Fibroblast of pulmonary artery (primary cell): ENCODE data around the gene ATR.
"Not testable (repeated sequence)": the region's sequence is repeated elsewhere in the genome, so short reads cannot be mapped to it uniquely, and the experiment has no call there.

ENCODE experiments used
- DNase-seq: peaks from one replicate; pipeline ENCODE4 v3.0.0-alpha.2; 2010; ENCODE audit warnings: low read depth
- H3K4me3 ChIP-seq: replicated peaks from 2 replicates; pipeline ENCODE4 v1.5.1; 2011; ENCODE audit warnings: low read depth, mild to moderate bottlenecking, control low read depth, low read length, moderate library complexity
- TF ChIP-seq, protein P1 (sequence below): IDR thresholded peaks from 2 replicates; pipeline ENCODE4 v1.5.1; 2011; ENCODE audit warnings: mild to moderate bottlenecking, control low read depth, low read length, inconsistent platforms; ENCODE audit errors: missing control alignments

The ATR gene

DNA sequence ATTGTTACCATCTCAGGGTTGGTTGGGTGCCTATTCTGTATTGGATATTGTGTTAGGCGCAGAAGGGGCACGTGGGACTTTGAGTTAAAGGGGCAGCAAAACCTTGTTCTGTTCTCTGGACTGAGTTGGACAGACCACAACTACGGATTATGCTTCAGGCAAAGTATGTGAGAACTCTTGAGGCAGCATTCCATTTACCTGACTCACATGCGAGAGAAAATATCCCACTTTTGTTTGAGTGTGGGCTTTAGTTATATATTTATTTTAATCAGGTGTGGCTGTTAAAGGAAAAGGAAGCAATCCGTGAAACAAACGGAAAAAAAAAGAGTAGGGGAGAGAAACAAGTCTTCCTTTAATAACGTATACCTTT is 17.0 kb upstream of the ATR start:
- TF ChIP-seq, protein P1, sequence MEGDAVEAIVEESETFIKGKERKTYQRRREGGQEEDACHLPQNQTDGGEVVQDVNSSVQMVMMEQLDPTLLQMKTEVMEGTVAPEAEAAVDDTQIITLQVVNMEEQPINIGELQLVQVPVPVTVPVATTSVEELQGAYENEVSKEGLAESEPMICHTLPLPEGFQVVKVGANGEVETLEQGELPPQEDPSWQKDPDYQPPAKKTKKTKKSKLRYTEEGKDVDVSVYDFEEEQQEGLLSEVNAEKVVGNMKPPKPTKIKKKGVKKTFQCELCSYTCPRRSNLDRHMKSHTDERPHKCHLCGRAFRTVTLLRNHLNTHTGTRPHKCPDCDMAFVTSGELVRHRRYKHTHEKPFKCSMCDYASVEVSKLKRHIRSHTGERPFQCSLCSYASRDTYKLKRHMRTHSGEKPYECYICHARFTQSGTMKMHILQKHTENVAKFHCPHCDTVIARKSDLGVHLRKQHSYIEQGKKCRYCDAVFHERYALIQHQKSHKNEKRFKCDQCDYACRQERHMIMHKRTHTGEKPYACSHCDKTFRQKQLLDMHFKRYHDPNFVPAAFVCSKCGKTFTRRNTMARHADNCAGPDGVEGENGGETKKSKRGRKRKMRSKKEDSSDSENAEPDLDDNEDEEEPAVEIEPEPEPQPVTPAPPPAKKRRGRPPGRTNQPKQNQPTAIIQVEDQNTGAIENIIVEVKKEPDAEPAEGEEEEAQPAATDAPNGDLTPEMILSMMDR, result no peak
- H3K4me3 ChIP-seq, result peak overlapping the region; percentile 79
- DNase-seq, result peak; percentile 79

DNA sequence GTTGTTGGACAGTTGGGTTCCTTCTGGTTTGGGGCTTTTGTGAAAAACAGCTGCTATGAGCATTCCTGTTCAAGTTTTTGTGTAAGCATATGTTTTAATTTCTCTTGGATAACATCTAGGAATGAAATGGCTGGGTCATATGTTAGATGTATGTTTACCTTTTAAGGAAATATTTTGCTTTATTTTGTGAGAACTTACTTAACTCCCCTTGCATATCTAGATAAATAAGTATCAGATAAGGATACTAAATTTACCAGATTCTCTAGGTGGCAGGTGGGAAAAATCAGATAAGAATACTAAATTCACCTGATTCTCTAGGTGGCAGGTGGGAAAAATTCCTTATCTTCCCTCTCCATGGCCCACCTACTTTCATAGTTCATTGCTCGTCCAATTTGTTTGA is 16.6 kb upstream of the ATR start:
- TF ChIP-seq, protein P1, result no peak
- DNase-seq, result no peak
- H3K4me3 ChIP-seq, result no peak overlapping the region

DNA sequence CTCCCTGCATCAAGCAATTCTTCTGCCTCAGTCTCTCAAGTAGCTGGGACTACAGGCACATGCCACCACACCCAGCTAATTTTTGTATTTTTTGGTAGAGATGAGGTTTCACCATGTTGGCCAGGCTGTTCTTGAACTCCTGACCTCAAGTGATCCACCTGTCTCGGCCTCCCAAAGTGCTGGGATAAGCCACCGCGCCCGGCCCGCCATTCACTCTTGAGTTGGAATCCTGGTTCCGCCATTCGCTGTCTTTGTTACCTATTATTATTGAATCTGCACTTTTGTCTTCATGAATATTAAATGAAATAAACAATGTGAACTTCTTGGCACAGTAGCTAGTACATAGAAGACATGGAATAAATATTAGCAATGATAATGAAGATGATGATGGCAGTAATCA is 13.7 kb upstream of the ATR start:
- not testable (repeated sequence) for DNase-seq, H3K4me3 ChIP-seq

DNA sequence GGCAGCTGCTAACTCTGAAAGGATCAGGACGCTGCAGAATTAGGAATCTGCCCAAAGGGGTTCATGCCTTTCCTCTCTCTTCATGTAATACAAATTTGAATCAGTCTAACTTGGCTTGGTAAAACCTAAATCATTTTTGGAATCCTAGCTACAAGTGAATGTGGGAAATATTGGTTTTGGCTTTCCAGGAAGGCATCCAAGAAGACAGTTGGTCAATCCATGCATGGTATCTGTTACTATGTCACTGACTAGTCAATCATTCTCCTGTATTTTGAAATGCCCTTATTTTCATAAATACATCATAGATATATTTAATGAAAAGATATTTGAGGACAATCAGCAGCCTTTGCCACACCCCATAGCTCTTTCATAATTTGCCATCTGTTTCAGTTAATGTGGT is 10.2 kb upstream of the ATR start:
- TF ChIP-seq, protein P1, result no peak
- no peak for DNase-seq
- H3K4me3 ChIP-seq, result no peak overlapping the region

DNA sequence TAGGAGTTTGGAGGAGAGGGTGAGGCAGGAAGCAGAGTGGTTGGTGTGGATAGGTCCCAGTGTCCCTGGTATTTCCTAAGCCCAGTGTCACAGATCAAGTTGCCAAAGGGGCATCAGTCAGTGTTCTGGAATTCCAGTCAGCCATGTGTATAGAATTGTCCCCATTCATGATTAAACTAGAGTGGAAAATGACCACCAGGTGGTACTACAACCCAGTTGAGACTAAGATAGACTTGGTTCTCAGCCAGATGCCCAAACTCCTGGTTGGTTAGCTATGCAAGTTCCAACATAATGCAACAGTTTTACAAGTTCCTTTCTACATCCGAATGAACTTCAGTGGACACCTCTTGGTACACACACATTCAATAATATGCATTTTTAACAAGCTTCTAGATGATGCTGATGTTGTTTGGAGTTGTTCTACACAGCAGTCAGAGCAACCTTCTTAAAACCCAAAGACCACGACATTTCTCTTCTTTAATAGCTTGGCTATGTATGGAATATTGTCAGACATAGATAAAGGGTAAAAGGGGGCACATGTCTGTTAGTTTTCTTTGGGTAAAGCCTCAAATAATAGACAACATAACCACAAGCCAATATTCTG is 8.4 kb upstream of the ATR start:
- peak; percentile 88 for DNase-seq
- H3K4me3 ChIP-seq, result no peak overlapping the region
- TF ChIP-seq, protein P1, result peak; percentile 67

DNA sequence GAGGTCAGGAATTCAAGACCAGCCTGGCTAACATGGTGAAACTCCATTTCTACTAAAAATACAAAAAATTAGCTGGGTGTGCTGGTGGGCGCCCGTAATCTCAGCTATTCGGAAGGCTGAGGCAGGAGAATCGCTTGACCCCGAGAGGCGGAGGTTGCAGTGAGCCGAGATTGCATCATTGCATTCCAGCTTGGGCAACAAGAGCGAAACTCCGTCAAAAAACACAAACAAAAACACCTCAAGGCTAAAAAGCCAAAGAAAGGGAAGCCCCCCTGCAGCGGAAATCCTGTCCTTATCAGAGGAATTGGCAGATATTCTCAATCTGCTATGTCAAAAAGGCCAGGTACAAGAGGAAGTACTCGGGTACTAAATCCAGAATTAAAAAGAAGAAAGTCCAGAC is 2.5 kb upstream of the ATR start:
- H3K4me3 ChIP-seq, DNase-seq: not testable (repeated sequence)

DNA sequence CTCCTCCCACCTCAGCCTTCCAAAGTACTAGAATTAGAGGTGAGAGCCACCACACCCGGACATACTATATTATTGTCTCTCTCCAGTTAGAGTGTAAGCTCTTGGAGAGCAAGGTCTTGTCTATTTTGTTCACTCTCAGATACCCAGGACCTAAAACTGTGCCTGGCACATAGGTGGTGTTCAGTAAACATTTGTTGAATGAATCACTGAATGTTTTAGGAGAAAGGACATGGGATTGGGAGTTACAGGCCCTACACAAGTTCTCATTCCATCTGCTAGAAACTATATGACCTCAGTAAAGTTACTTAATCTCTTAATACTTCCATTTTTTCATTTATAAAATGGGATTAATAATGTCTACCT is 1.5 kb upstream of the ATR start:
- no peak for DNase-seq
- H3K4me3 ChIP-seq, result no peak overlapping the region
- TF ChIP-seq, protein P1, result no peak

DNA sequence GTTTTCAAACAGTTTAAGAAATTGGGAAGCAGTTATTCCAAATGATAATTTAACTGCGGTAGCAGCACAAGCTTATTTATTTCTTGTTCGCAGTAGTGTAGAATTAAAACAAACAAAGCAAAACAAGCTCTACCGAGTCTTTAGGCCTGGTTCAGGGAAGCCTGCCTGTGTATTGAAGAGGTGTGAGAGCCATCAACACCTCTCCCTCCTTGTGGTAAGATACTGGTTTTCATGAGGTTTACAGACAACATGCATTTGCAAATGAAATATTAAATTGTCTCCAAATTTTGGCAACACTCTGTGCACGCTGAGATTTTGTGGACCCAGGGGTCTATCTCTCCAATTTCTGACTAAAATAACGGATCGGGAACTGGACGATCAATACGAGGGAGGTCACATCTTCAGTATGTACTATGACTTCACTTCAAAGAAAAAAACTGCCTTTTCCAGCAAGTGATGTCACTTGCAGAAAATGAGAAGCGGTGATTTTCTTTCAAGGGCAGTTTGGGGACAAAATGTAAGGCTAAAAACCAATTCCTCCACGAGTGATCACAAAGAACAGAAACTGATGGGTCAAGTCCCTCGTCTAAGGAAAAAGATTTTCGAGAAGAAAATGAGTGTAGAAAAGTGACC is 721 bp downstream of the ATR start:
- DNase-seq, result peak; percentile 13
- peak overlapping the region; percentile 95 for H3K4me3 ChIP-seq
- TF ChIP-seq, protein P1, result no peak
